ENCODE results near the gene USP48.

DNA sequence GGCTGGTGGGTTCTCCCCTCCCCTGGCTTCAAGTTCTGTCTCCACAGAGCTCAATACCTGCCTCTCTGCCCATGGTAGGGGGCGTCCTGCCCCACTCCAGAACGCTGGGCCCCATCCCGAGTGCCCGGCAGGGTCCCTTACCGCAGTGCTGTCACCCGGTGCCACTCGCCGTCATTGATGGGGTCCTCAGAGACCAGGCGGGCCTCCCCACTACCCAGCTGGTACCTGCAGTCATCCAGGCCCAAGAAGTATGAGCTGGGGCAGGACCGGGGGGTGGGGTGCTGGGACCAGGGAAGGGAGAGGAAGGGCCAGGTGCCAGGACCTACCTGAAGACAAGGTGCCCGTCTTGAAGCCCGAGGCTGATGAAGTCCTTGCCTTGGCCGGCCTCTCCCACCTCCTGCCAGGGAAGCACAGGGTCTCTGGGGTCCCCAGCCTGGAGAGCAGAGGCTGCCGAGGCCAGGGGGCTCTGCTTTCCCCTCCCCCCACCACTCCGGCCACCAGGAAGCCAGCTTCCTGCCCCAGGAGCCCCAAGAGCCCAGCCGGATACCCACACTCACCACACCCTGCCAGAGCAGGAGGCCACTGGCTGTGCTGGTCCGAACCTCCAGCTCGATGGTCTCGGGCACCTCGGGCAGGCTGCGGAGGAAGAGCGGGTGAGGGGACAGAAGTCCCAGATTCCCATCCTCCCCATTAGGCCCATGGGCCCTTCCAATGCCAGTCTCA lies 41.2 kb upstream of the USP48 start:
- TF ChIP-seq CTCF (IDR thresholded peaks at IDR 0.05; ENCODE audit: low read depth, low read length) (no peak), EZH2phosphoT487 (IDR thresholded peaks at IDR 0.05; ENCODE audit: low read depth) (no peak)
